Omental fat pad (tissue), 4 donors: ENCODE measurements around the gene MEIS1. TPM values are rescaled to one million over a fixed set of nuclear protein-coding genes. Genes with fewer than 3 reads are reported as not detected.
A peak's percentile ranks its signal among the peaks of the same experiment; 100 is the strongest.

ENCODE experiments used
- ATAC-seq: fragments of 150-250 bp; one replicate; pipeline ENCODE4 v1.9.1; 2016; ENCODE audit warnings: mild to moderate bottlenecking, moderate library complexity; ENCODE audit not compliant: low FRiP score
- DNase-seq: peaks from one replicate; pipeline ENCODE4 v3.0.0-alpha.2; 2019; ENCODE audit warnings: low spot score
- total RNA-seq, 4 donors: library from RNA; depleted of rRNA; stranded (reverse); fragments of >200 nt; gene quantifications; one replicate each; pipeline ENCODE4 v1.1.0, GENCODE V29; 2016
- TF ChIP-seq, protein P1 (sequence below), 3 donors: fragments of 450-650 bp; IDR thresholded peaks; one replicate each; pipeline ENCODE4 v1.5.1; 2016 to 2017; ENCODE audit warnings: antibody characterized with exemption in 3 of 3, mild to moderate bottlenecking in 3 of 3, moderate library complexity in 2 of 3

The MEIS1 gene
- total RNA-seq, 4 donors from 2014 or later, result 19.8 to 67.3 (median 46.3) TPM

- no peak for ATAC-seq
- TF ChIP-seq, protein P1, sequence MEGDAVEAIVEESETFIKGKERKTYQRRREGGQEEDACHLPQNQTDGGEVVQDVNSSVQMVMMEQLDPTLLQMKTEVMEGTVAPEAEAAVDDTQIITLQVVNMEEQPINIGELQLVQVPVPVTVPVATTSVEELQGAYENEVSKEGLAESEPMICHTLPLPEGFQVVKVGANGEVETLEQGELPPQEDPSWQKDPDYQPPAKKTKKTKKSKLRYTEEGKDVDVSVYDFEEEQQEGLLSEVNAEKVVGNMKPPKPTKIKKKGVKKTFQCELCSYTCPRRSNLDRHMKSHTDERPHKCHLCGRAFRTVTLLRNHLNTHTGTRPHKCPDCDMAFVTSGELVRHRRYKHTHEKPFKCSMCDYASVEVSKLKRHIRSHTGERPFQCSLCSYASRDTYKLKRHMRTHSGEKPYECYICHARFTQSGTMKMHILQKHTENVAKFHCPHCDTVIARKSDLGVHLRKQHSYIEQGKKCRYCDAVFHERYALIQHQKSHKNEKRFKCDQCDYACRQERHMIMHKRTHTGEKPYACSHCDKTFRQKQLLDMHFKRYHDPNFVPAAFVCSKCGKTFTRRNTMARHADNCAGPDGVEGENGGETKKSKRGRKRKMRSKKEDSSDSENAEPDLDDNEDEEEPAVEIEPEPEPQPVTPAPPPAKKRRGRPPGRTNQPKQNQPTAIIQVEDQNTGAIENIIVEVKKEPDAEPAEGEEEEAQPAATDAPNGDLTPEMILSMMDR (IDR thresholded peaks at IDR 0.05), result no peak
- DNase-seq, result no peak
Observed at GRCh38 chr2:66452917-66453316, 18.0 kb downstream of the MEIS1 start.

DNA sequence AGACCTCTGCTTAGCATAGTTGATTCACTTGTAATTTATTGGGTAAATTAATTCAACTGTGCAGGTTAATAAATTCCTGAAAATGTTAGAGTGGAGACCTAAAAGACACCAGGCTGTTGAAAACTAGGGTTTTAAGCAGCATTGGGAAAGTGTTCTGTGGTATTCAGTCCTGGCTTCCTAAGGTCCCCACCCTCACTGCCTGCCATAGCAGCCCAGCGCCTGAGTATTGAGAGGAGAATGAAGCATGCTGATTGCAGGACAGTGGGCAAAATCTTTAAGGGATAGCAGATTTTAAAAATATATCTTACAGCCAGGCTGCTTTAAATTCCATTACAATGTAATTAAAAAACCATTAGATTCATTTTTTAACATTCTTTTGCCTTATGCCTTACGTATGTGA, 20.6 kb downstream of the MEIS1 start:
- ATAC-seq (no peak), DNase-seq (no peak)
- TF ChIP-seq, protein P1 (IDR thresholded peaks at IDR 0.05), result no peak

- DNase-seq (no peak), ATAC-seq (peak; percentile 83)
- TF ChIP-seq, protein P1 (IDR thresholded peaks at IDR 0.05), result no peak
Observed at GRCh38 chr2:66456183-66457041, 21.5 kb downstream of the MEIS1 start.

- TF ChIP-seq, protein P1 (IDR thresholded peaks at IDR 0.05), result no peak
- ATAC-seq (no peak), DNase-seq (no peak)
Observed at GRCh38 chr2:66457545-66457944, 22.6 kb downstream of the MEIS1 start.

DNA sequence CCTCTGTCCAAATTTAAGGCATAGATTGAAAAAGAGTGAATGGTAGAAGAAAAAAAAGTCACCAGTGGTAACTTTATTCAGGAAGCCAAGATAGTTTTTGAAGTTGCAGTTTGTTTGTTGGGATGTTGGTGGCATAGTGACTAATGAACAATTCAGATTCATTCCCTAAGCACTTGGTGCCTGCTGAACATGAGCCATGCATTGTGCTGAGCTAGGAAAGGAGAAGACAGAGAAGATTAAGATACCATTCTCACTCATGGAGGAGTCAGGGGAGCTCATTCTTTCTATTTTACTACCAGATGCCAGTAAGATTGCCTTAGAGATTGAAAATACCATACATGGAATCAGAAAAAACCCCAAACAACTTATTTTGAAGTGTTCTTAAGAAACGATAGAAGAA, 25.1 kb downstream of the MEIS1 start:
- DNase-seq, result no peak
- TF ChIP-seq, protein P1 (IDR thresholded peaks at IDR 0.05), result no peak
- ATAC-seq, result no peak

- DNase-seq (no peak), ATAC-seq (no peak)
- TF ChIP-seq, protein P1 (IDR thresholded peaks at IDR 0.05), result no peak
Observed at GRCh38 chr2:66461001-66461663, 26.2 kb downstream of the MEIS1 start.
